GM12878 (cell line): ENCODE results near the gene RAD51B. TPM values are rescaled to one million over a fixed set of nuclear protein-coding genes. Genes with fewer than 3 reads are reported as not detected.

Experiments
- CEBPB ChIP-seq, 2 experiments: fragments of 150-350 bp in 1 of 2; IDR thresholded peaks; 2 replicates each; pipeline ENCODE4 v1.6.1; 2012 to 2014; ENCODE audit warnings: low read depth in 2 of 2, low read length in 2 of 2, borderline replicate concordance in 1 of 2, inconsistent platforms in 1 of 2
- EZH2 ChIP-seq: IDR thresholded peaks from 2 replicates; pipeline ENCODE4 v1.6.1; 2012; ENCODE audit warnings: low read depth, mild to moderate bottlenecking, control low read depth, inconsistent platforms, low read length, borderline replicate concordance; ENCODE audit not compliant: control insufficient read depth
- FOXM1 ChIP-seq: IDR thresholded peaks from 2 replicates; pipeline ENCODE4 v1.6.1; 2012; ENCODE audit warnings: low read depth, mild to moderate bottlenecking, inconsistent platforms, low read length, moderate library complexity
- JUNB ChIP-seq: IDR thresholded peaks from 2 replicates; pipeline ENCODE4 v1.6.1; 2016; ENCODE audit warnings: antibody characterized with exemption, mild to moderate bottlenecking
- LARP7 ChIP-seq: fragments of 450-650 bp; IDR thresholded peaks from 2 replicates; pipeline ENCODE4 v1.6.1; 2017; ENCODE audit warnings: mild to moderate bottlenecking
- MYC ChIP-seq: IDR thresholded peaks from 2 replicates; pipeline ENCODE4 v1.6.1; 2011; ENCODE audit warnings: mild to moderate bottlenecking, low read length, moderate library complexity, inconsistent platforms; ENCODE audit not compliant: insufficient read depth, insufficient replicate concordance, insufficient read length, severe bottlenecking
- NFXL1 ChIP-seq: fragments of 450-650 bp; IDR thresholded peaks from 2 replicates; pipeline ENCODE4 v1.6.1; 2017; ENCODE audit warnings: antibody characterized with exemption, mild to moderate bottlenecking, borderline replicate concordance
- RAD51 ChIP-seq: fragments of 450-650 bp; IDR thresholded peaks from 2 replicates; pipeline ENCODE4 v1.6.1; 2016; ENCODE audit warnings: moderate library complexity, mild to moderate bottlenecking, inconsistent platforms
- RELA ChIP-seq: fragments of 450-650 bp; IDR thresholded peaks from 2 replicates; pipeline ENCODE4 v1.8.0; 2014; ENCODE audit warnings: borderline replicate concordance; ENCODE audit not compliant: partially characterized antibody
- SREBF2 ChIP-seq: IDR thresholded peaks from 2 replicates; pipeline ENCODE4 v1.6.1; 2012; ENCODE audit warnings: mild to moderate bottlenecking, low read length
- TBL1XR1 ChIP-seq: IDR thresholded peaks from 2 replicates; pipeline ENCODE4 v1.6.1; 2012; ENCODE audit warnings: low read depth, low read length, improper control_type of control experiment
- YBX1 ChIP-seq: fragments of 450-650 bp; IDR thresholded peaks from 2 replicates; pipeline ENCODE4 v1.6.1; 2016; ENCODE audit warnings: antibody characterized with exemption
- ZNF274 ChIP-seq: IDR thresholded peaks from one replicate; pipeline ENCODE4 v1.8.0; 2011; ENCODE audit not compliant: insufficient read length, insufficient read depth
- polyA plus RNA-seq, 11 experiments: library from polyadenylated mRNA; depleted of rRNA in 4 of 11; unstranded in 6 of 11; stranded (reverse) in 5 of 11; fragments of >200 nt; fragmentation: Nextera tagmentation in 4 of 11; fragmentation: Illumina TruSeq in 1 of 11; extraction: Ambion mirVana in 4 of 11; extraction: Trizol in 1 of 11; gene quantifications; 1 replicate in 1 of 11; 2 replicates in 10 of 11; pipeline versions ENCODE4 v1.2.1 to v1.2.3, GENCODE V29; 2011 to 2016; ENCODE audit warnings: inconsistent platforms in 2 of 11, missing spikeins in 2 of 11, low read depth in 1 of 11
- total RNA-seq, 4 experiments: library from RNA; depleted of rRNA in 3 of 4; stranded (reverse); fragments of >200 nt in 3 of 4; fragmentation: Illumina TruSeq in 1 of 4; extraction: Trizol in 1 of 4; gene quantifications; 2 replicates each; pipeline versions ENCODE4 v1.2.1 to v1.2.3, GENCODE V29; 2013 to 2021
- TF ChIP-seq, protein P1 (sequence below): IDR thresholded peaks from 2 replicates; pipeline ENCODE4 v1.6.1; 2012; ENCODE audit warnings: low read depth, low read length, improper control_type of control experiment
- TF ChIP-seq, protein P2 (sequence below): IDR thresholded peaks from 2 replicates; pipeline ENCODE4 v1.6.1; 2012; ENCODE audit warnings: improper control_type of control experiment, low read depth, low read length; ENCODE audit not compliant: insufficient replicate concordance
- TF ChIP-seq, protein P3 (sequence below): IDR thresholded peaks from 2 replicates; pipeline ENCODE4 v1.6.1; 2012; ENCODE audit warnings: mild to moderate bottlenecking, low read depth, low read length
- TF ChIP-seq, protein P4 (sequence below): fragments of 450-650 bp; IDR thresholded peaks from 2 replicates; pipeline ENCODE4 v1.6.1; 2017; ENCODE audit warnings: mild to moderate bottlenecking, moderate library complexity

Gene RAD51B
- total and polyA plus RNA-seq, 10 of the 15 experiments (the other 5 are each of a cell fraction or from before 2014, with no cell fraction given): 9.8 to 26.8 (median 21.3) TPM

DNA sequence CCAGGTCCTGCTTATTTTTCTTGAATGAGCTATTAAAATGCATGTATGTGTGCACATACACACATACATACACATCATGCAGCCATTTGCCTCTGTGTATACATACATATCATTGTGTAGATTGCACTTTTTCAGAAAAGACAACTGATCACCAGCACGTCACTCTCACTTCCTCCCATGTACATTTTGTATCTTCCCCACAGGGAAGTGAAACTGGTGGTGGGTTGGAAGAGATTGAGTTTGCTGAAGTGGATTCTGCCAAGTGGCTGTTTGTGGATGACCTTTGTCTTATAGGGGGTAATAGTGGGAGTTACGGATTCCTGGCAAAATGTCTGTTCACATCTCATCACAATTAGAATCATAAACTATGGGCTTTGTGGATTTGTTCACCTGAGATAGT, 448.6 kb downstream of the RAD51B start (continued):
- peak; percentile 71 for TF ChIP-seq JUNB
- TF ChIP-seq MYC: no peak
- TF ChIP-seq, protein P1, sequence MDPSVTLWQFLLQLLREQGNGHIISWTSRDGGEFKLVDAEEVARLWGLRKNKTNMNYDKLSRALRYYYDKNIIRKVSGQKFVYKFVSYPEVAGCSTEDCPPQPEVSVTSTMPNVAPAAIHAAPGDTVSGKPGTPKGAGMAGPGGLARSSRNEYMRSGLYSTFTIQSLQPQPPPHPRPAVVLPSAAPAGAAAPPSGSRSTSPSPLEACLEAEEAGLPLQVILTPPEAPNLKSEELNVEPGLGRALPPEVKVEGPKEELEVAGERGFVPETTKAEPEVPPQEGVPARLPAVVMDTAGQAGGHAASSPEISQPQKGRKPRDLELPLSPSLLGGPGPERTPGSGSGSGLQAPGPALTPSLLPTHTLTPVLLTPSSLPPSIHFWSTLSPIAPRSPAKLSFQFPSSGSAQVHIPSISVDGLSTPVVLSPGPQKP: no peak
- peak in 1 of 2 experiments; percentile 80; a peak in 1 of 4 replicates for TF ChIP-seq CEBPB (IDR thresholded peaks at IDR 0.05; ENCODE audit: borderline replicate concordance in 1 of 2, low read depth in 2 of 2, low read length in 2 of 2)
- TF ChIP-seq RAD51: peak; percentile 34
- no peak for TF ChIP-seq SREBF2
- TF ChIP-seq, protein P2, sequence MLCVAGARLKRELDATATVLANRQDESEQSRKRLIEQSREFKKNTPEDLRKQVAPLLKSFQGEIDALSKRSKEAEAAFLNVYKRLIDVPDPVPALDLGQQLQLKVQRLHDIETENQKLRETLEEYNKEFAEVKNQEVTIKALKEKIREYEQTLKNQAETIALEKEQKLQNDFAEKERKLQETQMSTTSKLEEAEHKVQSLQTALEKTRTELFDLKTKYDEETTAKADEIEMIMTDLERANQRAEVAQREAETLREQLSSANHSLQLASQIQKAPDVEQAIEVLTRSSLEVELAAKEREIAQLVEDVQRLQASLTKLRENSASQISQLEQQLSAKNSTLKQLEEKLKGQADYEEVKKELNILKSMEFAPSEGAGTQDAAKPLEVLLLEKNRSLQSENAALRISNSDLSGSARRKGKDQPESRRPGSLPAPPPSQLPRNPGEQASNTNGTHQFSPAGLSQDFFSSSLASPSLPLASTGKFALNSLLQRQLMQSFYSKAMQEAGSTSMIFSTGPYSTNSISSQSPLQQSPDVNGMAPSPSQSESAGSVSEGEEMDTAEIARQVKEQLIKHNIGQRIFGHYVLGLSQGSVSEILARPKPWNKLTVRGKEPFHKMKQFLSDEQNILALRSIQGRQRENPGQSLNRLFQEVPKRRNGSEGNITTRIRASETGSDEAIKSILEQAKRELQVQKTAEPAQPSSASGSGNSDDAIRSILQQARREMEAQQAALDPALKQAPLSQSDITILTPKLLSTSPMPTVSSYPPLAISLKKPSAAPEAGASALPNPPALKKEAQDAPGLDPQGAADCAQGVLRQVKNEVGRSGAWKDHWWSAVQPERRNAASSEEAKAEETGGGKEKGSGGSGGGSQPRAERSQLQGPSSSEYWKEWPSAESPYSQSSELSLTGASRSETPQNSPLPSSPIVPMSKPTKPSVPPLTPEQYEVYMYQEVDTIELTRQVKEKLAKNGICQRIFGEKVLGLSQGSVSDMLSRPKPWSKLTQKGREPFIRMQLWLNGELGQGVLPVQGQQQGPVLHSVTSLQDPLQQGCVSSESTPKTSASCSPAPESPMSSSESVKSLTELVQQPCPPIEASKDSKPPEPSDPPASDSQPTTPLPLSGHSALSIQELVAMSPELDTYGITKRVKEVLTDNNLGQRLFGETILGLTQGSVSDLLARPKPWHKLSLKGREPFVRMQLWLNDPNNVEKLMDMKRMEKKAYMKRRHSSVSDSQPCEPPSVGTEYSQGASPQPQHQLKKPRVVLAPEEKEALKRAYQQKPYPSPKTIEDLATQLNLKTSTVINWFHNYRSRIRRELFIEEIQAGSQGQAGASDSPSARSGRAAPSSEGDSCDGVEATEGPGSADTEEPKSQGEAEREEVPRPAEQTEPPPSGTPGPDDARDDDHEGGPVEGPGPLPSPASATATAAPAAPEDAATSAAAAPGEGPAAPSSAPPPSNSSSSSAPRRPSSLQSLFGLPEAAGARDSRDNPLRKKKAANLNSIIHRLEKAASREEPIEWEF: no peak
- no peak for TF ChIP-seq ZNF274
- TF ChIP-seq NFXL1: no peak
- peak; percentile 89 for TF ChIP-seq TBL1XR1
- TF ChIP-seq YBX1: no peak
- TF ChIP-seq, protein P3, sequence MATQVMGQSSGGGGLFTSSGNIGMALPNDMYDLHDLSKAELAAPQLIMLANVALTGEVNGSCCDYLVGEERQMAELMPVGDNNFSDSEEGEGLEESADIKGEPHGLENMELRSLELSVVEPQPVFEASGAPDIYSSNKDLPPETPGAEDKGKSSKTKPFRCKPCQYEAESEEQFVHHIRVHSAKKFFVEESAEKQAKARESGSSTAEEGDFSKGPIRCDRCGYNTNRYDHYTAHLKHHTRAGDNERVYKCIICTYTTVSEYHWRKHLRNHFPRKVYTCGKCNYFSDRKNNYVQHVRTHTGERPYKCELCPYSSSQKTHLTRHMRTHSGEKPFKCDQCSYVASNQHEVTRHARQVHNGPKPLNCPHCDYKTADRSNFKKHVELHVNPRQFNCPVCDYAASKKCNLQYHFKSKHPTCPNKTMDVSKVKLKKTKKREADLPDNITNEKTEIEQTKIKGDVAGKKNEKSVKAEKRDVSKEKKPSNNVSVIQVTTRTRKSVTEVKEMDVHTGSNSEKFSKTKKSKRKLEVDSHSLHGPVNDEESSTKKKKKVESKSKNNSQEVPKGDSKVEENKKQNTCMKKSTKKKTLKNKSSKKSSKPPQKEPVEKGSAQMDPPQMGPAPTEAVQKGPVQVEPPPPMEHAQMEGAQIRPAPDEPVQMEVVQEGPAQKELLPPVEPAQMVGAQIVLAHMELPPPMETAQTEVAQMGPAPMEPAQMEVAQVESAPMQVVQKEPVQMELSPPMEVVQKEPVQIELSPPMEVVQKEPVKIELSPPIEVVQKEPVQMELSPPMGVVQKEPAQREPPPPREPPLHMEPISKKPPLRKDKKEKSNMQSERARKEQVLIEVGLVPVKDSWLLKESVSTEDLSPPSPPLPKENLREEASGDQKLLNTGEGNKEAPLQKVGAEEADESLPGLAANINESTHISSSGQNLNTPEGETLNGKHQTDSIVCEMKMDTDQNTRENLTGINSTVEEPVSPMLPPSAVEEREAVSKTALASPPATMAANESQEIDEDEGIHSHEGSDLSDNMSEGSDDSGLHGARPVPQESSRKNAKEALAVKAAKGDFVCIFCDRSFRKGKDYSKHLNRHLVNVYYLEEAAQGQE: 0 out of 2 replicates have a peak, but pooled peaks have one; percentile 17
- TF ChIP-seq EZH2: no peak
- TF ChIP-seq, protein P4, sequence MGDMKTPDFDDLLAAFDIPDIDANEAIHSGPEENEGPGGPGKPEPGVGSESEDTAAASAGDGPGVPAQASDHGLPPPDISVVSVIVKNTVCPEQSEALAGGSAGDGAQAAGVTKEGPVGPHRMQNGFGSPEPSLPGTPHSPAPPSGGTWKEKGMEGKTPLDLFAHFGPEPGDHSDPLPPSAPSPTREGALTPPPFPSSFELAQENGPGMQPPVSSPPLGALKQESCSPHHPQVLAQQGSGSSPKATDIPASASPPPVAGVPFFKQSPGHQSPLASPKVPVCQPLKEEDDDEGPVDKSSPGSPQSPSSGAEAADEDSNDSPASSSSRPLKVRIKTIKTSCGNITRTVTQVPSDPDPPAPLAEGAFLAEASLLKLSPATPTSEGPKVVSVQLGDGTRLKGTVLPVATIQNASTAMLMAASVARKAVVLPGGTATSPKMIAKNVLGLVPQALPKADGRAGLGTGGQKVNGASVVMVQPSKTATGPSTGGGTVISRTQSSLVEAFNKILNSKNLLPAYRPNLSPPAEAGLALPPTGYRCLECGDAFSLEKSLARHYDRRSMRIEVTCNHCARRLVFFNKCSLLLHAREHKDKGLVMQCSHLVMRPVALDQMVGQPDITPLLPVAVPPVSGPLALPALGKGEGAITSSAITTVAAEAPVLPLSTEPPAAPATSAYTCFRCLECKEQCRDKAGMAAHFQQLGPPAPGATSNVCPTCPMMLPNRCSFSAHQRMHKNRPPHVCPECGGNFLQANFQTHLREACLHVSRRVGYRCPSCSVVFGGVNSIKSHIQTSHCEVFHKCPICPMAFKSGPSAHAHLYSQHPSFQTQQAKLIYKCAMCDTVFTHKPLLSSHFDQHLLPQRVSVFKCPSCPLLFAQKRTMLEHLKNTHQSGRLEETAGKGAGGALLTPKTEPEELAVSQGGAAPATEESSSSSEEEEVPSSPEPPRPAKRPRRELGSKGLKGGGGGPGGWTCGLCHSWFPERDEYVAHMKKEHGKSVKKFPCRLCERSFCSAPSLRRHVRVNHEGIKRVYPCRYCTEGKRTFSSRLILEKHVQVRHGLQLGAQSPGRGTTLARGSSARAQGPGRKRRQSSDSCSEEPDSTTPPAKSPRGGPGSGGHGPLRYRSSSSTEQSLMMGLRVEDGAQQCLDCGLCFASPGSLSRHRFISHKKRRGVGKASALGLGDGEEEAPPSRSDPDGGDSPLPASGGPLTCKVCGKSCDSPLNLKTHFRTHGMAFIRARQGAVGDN: peak; percentile 76
- TF ChIP-seq FOXM1: peak; percentile 98
- TF ChIP-seq LARP7: no peak
- TF ChIP-seq RELA: peak; percentile 98
